Esophagus squamous epithelium (tissue), 4 donors: Measurements from ENCODE around the gene PFN2.
A peak's percentile ranks its signal among the peaks of the same experiment; 100 is the strongest.

Experiments used
- CTCF ChIP-seq, 6 experiments: fragments of 450-650 bp in 4 of 6; fragments of 200-600 bp in 2 of 6; sonication (generic) in 2 of 6; IDR thresholded peaks; one replicate each; pipeline ENCODE4 v1.5.1; 2016 to 2019; ENCODE audit warnings: antibody characterized with exemption in 6 of 6, mild to moderate bottlenecking in 4 of 6, moderate library complexity in 4 of 6
- POLR2A ChIP-seq, 4 donors: fragments of 450-650 bp; IDR thresholded peaks; one replicate each; pipeline ENCODE4 v1.6.1; 2017; ENCODE audit warnings: antibody characterized with exemption in 4 of 4, mild to moderate bottlenecking in 4 of 4, moderate library complexity in 3 of 4

- TF ChIP-seq POLR2A (IDR thresholded peaks at IDR 0.05), result no peak
- TF ChIP-seq CTCF (IDR thresholded peaks at IDR 0.05), result peak in 5 of 6 experiments; percentile 37 to 72 (median 56)
Measured at GRCh38 chr3:149967086-149967685, 3.5 kb downstream of the PFN2 start.
